GM21737 (cell line): ENCODE data around the gene GGTLC2.
A peak's percentile ranks its signal among the peaks of the same experiment; 100 is the strongest.

ENCODE experiments used
- ATAC-seq: cut with Tn5 transposase; IDR thresholded peaks from one replicate; pipeline ENCODE4 v1.9.1; 2021; ENCODE audit warnings: mild to moderate bottlenecking, moderate library complexity; ENCODE audit not compliant: unreplicated experiment

GGTLC2 gene

DNA sequence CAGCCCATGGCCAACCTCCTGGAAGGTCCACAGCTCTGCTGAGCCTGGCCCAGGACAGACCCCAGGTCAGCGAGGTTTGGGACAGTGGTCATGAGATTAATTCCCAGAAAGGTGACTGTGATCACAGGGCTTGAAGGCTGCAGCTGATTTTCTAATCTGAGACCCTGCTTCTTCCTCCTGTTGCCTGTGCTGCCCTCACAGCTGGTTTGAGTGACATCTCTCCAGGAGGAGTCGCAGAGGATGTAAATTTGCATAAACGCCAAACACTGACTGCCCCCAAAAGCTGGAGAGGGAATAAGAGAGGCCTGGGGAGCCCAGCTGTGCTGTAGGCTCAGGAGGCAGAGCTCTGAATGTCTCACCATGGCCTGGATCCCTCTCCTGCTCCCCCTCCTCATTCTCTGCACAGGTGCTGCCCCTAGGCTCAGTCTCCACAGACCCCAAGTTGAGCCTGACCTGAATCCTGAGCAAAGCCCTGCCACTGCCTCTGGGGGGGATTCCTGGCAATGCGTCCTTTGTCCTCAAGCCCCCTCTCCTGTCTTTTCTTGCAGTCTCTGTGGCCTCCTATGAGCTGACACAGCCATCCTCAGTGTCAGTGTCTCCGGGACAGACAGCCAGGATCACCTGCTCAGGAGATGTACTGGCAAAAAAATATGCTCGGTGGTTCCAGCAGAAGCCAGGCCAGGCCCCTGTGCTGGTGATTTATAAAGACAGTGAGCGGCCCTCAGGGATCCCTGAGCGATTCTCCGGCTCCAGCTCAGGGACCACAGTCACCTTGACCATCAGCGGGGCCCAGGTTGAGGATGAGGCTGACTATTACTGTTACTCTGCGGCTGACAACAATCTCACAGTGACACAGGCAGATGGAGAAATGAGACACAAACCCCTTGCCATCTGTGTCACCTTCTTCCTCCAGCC is 23.8 kb downstream of the GGTLC2 start:
- ATAC-seq: no peak

- no peak for ATAC-seq
Measured at GRCh38 chr22:22669093-22669492, 24.7 kb downstream of the GGTLC2 start.

- ATAC-seq: no peak
Measured at GRCh38 chr22:22670076-22670795, 25.8 kb downstream of the GGTLC2 start.

DNA sequence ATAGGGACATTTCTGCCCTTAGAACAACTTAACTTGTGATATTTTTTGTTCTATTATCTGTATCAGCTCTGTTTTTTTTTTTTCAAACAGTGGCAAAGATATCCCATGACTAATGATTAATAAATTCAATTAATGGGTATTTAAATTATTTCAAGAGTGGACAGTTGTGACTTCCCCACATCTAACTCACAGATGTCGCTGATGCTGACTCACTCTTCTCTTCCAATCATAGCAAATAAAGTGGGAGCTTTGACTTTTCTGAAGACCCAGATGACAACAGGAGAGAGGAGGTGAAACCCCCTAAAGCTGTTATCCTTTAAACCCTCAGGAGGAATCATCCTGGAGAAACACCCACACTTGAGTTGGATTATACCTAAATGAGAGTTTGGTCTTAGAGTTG is 27.1 kb downstream of the GGTLC2 start:
- no peak for ATAC-seq

DNA sequence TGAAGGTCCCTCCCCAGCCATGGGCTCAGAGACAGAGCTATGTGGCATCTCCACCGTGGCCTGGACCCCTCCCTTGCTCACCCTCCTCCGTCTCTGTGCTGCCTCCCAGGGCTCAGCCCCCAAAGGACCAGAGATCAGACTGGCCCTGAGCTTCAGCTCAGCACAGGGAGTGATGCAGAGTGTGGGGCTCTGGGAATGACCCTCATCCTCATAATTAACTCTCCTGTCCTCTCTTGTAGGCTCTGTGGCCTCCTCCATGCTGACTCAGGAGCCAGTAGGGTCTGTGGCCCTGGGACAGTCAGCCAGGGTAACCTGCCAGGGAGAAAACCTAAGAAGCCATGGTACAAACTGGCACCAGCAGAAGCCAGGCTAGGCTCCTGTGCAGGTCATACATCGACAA is 28.7 kb downstream of the GGTLC2 start:
- ATAC-seq: no peak

DNA sequence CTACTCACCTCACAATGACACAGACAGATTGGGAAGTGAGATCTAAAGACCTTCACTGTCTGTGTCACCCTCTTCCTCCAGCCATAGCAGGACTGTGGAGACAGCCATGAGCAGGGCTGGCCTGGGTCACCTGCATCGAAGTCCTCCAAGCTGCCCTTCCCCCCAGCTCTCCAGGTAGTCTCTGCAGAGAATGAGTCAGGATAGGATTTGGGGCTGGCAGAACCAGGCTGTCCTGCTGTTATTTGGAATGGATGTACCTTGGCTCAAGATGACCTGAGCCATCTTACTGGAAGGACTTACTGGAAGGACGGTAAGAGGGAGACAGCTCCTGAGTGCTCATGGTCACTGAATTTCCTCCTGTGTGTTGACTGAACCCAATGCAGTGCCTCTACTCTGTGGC is 29.2 kb downstream of the GGTLC2 start:
- ATAC-seq: no peak

GRCh38 chr22:22674467-22674866 is 30.1 kb downstream of the GGTLC2 start:
- ATAC-seq: no peak

- no peak for ATAC-seq
Measured at GRCh38 chr22:22678970-22679369, 34.6 kb downstream of the GGTLC2 start.

DNA sequence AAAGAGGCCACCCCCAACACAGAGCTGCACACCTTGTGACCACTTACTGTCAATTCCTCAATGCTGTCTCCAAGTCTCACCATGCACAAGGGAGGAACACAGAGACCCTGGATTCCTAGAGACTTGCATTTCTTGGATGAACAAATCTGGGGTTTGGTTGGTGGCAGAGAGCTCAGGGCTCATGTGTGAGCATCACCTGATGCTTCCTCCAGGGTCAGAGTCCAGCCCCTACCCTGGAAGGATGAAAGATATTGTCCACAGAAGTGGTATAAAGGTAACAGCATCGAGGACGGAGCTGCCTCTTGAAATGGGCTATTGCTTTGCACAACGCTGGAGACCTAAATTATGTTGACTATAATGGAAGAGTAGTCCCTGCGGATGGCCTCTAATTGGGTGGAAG is 36.0 kb downstream of the GGTLC2 start:
- no peak for ATAC-seq

GRCh38 chr22:22681221-22681739 is 36.9 kb downstream of the GGTLC2 start:
- ATAC-seq: no peak

DNA sequence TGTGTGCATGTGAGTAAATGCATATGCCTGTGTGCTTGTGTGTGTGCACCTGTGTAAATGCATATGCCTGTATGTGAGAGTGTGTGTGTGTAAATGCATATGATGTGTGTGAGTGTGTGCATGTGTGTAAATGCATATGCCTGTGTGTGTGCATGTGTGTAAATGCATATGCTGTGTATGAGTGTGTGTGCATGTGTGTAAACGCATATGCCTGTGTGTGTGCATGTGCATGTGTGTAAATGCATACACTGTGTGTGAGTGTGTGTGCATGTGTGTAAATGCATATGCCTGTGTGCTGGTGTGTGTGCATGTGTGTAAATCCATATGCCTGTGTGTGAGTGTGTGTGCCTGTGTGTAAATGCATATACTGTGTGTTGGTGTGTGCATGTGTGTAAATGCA is 37.8 kb downstream of the GGTLC2 start:
- no peak for ATAC-seq

DNA sequence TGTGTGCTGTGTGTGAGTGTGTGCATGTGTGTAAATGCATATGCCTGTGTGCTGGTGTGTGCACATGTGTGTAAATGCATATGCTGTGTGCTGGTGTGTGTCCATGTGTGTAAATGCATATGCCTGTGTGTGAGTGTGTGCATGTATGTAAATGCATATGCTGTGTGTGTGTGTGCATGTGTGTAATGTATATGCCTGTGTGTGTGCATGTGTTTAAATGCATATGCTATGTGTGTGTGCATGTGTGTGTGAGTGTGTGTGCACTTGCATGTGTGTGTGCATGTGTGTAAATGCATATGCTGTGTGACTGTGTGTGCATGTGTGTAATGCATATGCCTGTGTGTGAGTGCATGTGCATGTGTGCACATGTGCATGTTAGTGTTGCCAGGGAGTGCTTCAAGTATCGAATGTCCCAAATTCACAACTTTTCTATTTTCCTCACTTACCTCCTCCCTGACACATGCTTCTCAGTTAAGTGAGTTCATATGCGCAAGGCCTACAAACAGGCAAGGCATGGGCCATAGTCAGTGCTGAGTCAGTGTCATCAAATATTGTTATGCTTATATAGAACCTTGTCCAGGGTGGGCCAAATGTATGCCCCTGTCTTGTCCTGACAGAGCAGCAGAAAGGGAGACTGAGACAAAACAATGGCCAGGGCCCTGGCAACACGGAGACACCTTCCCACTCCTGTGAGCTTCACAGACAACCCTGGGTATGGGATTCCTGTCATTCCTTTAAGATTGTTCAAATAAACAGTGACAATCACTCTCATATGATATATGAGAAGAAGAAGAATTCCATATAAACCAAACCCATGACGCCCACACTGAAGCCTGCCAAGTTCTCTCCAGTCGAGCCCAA is 38.6 kb downstream of the GGTLC2 start:
- ATAC-seq: no peak

DNA sequence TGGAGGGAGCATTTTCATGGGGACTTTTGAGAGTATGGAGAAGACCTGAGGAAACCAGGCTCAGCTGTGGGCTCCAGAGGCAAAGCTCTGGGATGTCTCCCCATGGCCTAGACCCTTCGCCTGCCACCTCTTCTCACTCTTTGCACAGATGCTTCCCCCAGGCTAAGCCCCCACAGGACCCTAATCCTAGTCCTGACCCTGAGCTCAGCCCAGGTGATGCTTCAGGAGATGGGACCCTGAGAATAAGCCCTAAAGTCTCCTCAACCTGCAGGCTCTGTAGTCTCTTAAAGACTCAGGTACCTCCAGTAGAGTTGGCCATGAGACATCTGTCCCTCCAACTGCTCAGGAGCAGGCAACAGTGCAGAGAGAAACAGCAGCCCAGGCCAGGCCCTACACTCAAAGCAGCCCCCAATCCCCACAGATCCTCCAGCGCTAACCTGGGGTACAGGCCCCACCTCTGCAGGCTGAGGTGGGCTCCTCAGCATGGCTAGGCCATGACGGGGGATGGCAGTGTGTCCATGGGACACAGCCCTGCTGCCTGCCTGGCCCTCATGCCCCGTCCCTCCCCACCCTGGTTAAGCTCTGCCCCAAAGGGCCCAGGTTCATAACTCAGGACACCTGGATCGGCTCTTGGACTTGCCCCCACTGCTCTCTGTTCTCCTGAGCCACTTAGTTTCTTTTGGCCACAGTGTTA is 39.4 kb downstream of the GGTLC2 start:
- no peak for ATAC-seq

DNA sequence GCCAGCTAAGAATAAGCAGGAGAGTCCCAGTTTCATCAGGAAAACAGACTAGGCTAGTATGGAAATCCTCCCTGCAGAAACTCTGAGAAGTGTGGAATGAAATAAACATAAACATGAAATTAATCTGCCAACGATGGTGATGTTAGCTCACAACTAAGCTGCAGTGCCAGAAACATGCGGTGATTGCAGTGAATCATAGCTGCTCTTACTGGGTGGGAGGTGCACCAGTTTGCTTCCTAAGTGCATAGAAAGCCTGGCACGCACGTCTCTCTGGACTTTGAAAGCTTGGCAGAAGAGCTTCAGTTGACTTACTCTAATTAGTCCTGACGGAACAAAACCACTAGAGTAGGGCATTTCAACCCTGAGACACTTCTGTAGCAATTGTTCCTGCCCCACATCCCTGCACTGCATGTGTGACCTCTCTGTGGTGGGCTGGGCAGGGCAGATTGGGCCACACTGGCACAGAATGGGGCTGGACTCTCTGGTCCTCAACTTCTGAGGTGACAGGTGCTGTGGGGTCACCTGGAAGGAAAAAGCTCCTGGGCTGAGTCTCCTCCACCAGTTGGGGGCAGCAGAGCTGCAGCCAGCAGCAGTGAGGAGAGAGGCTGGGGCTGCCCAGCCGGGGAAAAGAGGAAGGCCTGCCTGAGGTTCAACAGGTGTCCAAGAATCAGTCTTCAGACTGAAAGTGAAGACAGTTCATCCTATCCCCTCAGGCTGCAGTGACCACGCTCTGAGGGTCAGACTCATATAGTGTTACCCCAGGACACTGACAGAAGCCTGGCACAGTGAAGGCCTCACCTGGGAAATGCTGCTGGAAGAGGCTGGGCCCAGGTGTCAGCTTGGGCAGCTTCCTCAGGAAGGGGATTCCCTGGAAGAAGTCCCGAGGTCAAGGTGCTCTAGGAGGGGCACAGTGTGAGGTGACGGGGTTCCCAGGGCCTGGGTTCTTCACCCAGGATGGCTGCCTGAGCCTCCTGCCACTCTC is 40.5 kb downstream of the GGTLC2 start:
- ATAC-seq: no peak

DNA sequence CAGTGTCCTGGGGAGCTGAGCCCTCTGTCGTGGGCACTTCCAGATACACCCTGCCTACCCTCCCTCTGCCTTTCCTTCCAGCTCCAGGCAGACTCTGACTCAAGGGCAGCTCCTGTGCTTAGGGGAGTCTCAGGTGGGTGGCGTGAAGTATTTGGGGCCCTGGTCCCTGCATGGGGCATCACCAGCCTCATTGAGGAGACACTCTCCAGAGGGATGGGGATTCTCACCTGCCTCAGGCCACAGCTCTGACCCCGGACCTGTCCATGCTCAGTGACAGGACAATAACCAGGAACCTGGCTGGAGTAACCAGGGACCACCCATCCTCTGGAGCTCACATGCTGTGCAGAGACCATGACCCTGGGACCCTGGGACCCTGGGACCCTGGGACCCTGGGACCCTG is 41.2 kb downstream of the GGTLC2 start:
- ATAC-seq: no peak

GRCh38 chr22:22686202-22687115 is 42.0 kb downstream of the GGTLC2 start:
- peak; percentile 53 for ATAC-seq

DNA sequence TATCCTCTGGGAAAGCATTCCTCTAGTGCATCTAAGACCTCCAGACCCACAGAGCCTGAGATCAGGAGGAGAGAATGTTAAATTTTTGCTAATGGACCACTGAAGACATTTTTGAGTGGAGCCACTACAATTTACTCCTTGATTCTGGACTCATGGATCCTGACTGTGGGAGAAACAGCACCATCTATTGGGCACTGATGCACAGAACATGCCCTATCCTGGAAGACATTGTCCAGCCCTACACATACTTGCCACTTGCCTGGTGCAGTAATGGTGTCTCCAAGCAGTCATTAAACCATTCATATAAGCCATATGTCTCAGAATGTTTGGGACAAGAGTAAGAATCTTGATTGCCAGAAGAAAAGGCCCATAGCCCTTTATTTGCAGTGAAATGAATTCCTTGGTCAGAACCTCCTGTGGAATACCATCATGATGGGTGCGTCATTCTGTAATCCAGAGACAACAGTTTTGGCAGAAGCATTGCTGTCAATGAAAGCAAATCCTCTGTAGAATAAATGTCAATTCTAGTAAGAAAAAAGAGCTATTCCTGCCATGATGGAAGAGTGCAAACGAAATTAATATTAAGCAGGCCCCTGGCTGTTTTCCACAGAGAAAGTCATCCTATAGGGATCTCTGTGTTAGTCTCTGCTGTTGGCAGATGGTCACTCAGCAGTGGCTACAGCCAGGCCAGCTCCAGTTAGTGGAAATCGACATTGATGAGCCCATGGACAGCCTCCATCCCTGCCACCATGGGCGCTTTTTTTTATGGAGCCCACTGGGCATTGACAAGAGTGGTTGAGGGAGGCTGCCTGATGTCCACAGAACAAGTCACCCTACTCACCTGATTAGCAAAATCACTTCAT is 43.5 kb downstream of the GGTLC2 start:
- no peak for ATAC-seq
